Measurements from ENCODE around the gene GRHL1. TPM values are rescaled to one million over a fixed set of nuclear protein-coding genes. Genes with fewer than 3 reads are reported as not detected.

GRHL1 gene
- polyA plus RNA-seq, 1 donor (not counting 4 experiments of a cell fraction or from before 2014, with no cell fraction given), result 7.8 TPM

GRCh38 chr2:10000541-10000940 lies 49.0 kb downstream of the GRHL1 start:
- Histone ChIP-seq H3K27me3 (ENCODE audit: control insufficient read depth, extremely low read depth, insufficient read depth, low read length) (no peaks in the 10 kb centered on the region), H3K9me3 (ENCODE audit: control insufficient read depth, low read depth, low read length) (no peaks in the 10 kb centered on the region), H3K9ac (ENCODE audit: control insufficient read depth, extremely low read depth, insufficient read depth, low read length) (no peak overlapping the region), H3K27ac (ENCODE audit: control insufficient read depth, insufficient read depth, low read length) (no peak overlapping the region), H3K4me2 (ENCODE audit: control insufficient read depth, extremely low read depth, insufficient read depth, low read depth, low read length) (no peak overlapping the region), H3K9me1 (ENCODE audit: control insufficient read depth, extremely low read depth, insufficient read depth, low read length) (no peaks in the 10 kb centered on the region), H3K79me2 (ENCODE audit: control insufficient read depth, insufficient read depth, low read length) (no peaks in the 10 kb centered on the region), H3K4me1 (ENCODE audit: control insufficient read depth, extremely low read depth, insufficient read depth, low read length) (no peaks in the 10 kb centered on the region), H2AFZ (ENCODE audit: control insufficient read depth, low read length) (no peak overlapping the region), H4K20me1 (ENCODE audit: control insufficient read depth, extremely low read depth, insufficient read depth, low read length) (no peaks in the 10 kb centered on the region), H3K4me3 (ENCODE audit: control insufficient read depth in 2 of 3, extremely low read depth in 1 of 3, insufficient read depth in 2 of 3, low read depth in 1 of 3, low read length in 3 of 3) (no peak overlapping the region), H3K36me3 (ENCODE audit: control insufficient read depth in 2 of 2, extremely low read depth in 1 of 2, insufficient read depth in 2 of 2, low read length in 2 of 2) (no peaks in the 10 kb centered on the region)
- DNase-seq (ENCODE audit: low read depth, low spot score) (no peak), FAIRE-seq (no peak)
- dilution Hi-C loops (cut with MboI; ENCODE audit: extremely low pct_ligation_motif_present, low sequenced_read_pairs), result no loop called here
- TF ChIP-seq EZH2 (IDR thresholded peaks at IDR 0.05; ENCODE audit: low read length) (no peak), CTCF (optimal IDR thresholded peaks at IDR 0.05 in 1 of 3, IDR thresholded peaks at IDR 0.05 in 1 of 3, conservative IDR thresholded peaks at IDR 0.05 in 1 of 3; ENCODE audit: extremely low read depth in 1 of 3, insufficient read depth in 2 of 3, low read length in 3 of 3) (no peak)

DNA sequence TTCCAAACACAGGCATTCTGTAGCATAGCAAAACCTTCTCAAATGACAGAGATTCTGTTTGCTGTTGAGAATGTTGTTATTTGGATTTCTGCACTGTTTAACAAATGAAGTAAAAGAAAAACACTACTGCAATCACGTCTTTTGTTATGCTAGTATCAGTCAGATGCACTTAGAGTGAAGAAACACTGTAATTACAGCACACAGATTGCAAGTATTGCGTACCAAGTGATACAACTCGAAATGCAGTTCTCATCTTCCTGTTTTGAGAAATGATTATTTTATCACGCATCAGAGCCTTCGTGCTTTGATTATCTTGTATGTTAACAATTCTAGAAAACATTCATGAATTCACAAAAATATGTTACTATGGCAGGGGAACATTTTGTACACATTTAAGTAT lies 50.1 kb downstream of the GRHL1 start:
- Histone ChIP-seq H3K4me2 (ENCODE audit: control insufficient read depth, extremely low read depth, insufficient read depth, low read depth, low read length) (no peak overlapping the region), H3K4me3 (ENCODE audit: control insufficient read depth in 2 of 3, extremely low read depth in 1 of 3, insufficient read depth in 2 of 3, low read depth in 1 of 3, low read length in 3 of 3) (no peak overlapping the region), H3K27ac (ENCODE audit: control insufficient read depth, insufficient read depth, low read length) (no peak overlapping the region), H3K27me3 (ENCODE audit: control insufficient read depth, extremely low read depth, insufficient read depth, low read length) (no peaks in the 10 kb centered on the region), H3K79me2 (ENCODE audit: control insufficient read depth, insufficient read depth, low read length) (no peaks in the 10 kb centered on the region), H3K9me1 (ENCODE audit: control insufficient read depth, extremely low read depth, insufficient read depth, low read length) (no peaks in the 10 kb centered on the region), H4K20me1 (ENCODE audit: control insufficient read depth, extremely low read depth, insufficient read depth, low read length) (no peaks in the 10 kb centered on the region), H3K4me1 (ENCODE audit: control insufficient read depth, extremely low read depth, insufficient read depth, low read length) (no peaks in the 10 kb centered on the region), H3K9ac (ENCODE audit: control insufficient read depth, extremely low read depth, insufficient read depth, low read length) (no peak overlapping the region), H2AFZ (ENCODE audit: control insufficient read depth, low read length) (no peak overlapping the region), H3K9me3 (ENCODE audit: control insufficient read depth, low read depth, low read length) (no peaks in the 10 kb centered on the region), H3K36me3 (ENCODE audit: control insufficient read depth in 2 of 2, extremely low read depth in 1 of 2, insufficient read depth in 2 of 2, low read length in 2 of 2) (no peaks in the 10 kb centered on the region)
- FAIRE-seq (no peak), DNase-seq (ENCODE audit: low read depth, low spot score) (no peak)
- dilution Hi-C loops (cut with MboI; ENCODE audit: extremely low pct_ligation_motif_present, low sequenced_read_pairs), result no loop called here
- TF ChIP-seq EZH2 (IDR thresholded peaks at IDR 0.05; ENCODE audit: low read length), result no peak
- no peak for TF ChIP-seq CTCF (optimal IDR thresholded peaks at IDR 0.05 in 1 of 3, IDR thresholded peaks at IDR 0.05 in 1 of 3, conservative IDR thresholded peaks at IDR 0.05 in 1 of 3; ENCODE audit: extremely low read depth in 1 of 3, insufficient read depth in 2 of 3, low read length in 3 of 3)
